H1 (cell line): ENCODE data around the gene CABCOCO1. TPM values are rescaled to one million over a fixed set of nuclear protein-coding genes. Genes with fewer than 3 reads are reported as not detected.

Experiments
- polyA plus RNA-seq, 7 experiments: library from polyadenylated mRNA; depleted of rRNA in 3 of 7; stranded (reverse) in 5 of 7; unstranded in 2 of 7; fragments of >200 nt in 5 of 7; fragments of 200-250 nt in 2 of 7; gene quantifications; 1 replicate in 5 of 7; 2 replicates in 1 of 7; 4 replicates in 1 of 7; pipeline versions ENCODE4 v1.2.1 to v1.2.3, GENCODE V29; 2011 to 2013; ENCODE audit warnings: missing spikeins in 2 of 7, mixed read lengths in 2 of 7
- total RNA-seq: library from RNA; stranded (reverse); fragmentation: NEBNext Ultra II Directional; extraction: Animal tissue kit (Norgen Biotek cat#: 25700); gene quantifications from 2 replicates; pipeline ENCODE4 v1.2.1, GENCODE V29; 2021
- TF ChIP-seq, protein P1 (sequence below): fragments of 300-600 bp; sonication (generic); IDR thresholded peaks from 2 replicates; pipeline ENCODE4 v1.7.1; 2012; ENCODE audit warnings: low read length, moderate library complexity, mild to moderate bottlenecking, inconsistent platforms; ENCODE audit not compliant: insufficient replicate concordance

CABCOCO1 gene
- total and polyA plus RNA-seq, 2 of the 8 experiments (the other 6 are each of a cell fraction or from before 2014, with no cell fraction given): not detected

DNA sequence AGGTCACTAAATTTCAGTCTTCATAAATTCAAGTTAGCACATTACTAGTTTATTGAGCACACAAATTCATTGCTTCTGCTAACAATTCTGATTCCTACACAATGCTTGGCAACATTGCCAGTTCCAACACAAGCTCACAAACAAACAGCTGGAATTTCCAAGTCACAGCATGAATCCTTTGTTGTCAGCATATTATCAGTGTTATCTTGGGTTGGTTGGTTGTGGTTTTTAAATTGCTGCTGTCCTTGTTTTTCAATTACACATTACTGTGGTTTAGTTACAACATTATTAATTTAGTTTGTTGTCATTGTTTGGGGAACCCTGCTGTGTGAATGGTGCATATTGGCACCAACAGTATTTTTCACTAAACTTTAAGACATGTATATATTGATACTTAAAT, 152.8 kb downstream of the CABCOCO1 start (continued):
- TF ChIP-seq, protein P1, sequence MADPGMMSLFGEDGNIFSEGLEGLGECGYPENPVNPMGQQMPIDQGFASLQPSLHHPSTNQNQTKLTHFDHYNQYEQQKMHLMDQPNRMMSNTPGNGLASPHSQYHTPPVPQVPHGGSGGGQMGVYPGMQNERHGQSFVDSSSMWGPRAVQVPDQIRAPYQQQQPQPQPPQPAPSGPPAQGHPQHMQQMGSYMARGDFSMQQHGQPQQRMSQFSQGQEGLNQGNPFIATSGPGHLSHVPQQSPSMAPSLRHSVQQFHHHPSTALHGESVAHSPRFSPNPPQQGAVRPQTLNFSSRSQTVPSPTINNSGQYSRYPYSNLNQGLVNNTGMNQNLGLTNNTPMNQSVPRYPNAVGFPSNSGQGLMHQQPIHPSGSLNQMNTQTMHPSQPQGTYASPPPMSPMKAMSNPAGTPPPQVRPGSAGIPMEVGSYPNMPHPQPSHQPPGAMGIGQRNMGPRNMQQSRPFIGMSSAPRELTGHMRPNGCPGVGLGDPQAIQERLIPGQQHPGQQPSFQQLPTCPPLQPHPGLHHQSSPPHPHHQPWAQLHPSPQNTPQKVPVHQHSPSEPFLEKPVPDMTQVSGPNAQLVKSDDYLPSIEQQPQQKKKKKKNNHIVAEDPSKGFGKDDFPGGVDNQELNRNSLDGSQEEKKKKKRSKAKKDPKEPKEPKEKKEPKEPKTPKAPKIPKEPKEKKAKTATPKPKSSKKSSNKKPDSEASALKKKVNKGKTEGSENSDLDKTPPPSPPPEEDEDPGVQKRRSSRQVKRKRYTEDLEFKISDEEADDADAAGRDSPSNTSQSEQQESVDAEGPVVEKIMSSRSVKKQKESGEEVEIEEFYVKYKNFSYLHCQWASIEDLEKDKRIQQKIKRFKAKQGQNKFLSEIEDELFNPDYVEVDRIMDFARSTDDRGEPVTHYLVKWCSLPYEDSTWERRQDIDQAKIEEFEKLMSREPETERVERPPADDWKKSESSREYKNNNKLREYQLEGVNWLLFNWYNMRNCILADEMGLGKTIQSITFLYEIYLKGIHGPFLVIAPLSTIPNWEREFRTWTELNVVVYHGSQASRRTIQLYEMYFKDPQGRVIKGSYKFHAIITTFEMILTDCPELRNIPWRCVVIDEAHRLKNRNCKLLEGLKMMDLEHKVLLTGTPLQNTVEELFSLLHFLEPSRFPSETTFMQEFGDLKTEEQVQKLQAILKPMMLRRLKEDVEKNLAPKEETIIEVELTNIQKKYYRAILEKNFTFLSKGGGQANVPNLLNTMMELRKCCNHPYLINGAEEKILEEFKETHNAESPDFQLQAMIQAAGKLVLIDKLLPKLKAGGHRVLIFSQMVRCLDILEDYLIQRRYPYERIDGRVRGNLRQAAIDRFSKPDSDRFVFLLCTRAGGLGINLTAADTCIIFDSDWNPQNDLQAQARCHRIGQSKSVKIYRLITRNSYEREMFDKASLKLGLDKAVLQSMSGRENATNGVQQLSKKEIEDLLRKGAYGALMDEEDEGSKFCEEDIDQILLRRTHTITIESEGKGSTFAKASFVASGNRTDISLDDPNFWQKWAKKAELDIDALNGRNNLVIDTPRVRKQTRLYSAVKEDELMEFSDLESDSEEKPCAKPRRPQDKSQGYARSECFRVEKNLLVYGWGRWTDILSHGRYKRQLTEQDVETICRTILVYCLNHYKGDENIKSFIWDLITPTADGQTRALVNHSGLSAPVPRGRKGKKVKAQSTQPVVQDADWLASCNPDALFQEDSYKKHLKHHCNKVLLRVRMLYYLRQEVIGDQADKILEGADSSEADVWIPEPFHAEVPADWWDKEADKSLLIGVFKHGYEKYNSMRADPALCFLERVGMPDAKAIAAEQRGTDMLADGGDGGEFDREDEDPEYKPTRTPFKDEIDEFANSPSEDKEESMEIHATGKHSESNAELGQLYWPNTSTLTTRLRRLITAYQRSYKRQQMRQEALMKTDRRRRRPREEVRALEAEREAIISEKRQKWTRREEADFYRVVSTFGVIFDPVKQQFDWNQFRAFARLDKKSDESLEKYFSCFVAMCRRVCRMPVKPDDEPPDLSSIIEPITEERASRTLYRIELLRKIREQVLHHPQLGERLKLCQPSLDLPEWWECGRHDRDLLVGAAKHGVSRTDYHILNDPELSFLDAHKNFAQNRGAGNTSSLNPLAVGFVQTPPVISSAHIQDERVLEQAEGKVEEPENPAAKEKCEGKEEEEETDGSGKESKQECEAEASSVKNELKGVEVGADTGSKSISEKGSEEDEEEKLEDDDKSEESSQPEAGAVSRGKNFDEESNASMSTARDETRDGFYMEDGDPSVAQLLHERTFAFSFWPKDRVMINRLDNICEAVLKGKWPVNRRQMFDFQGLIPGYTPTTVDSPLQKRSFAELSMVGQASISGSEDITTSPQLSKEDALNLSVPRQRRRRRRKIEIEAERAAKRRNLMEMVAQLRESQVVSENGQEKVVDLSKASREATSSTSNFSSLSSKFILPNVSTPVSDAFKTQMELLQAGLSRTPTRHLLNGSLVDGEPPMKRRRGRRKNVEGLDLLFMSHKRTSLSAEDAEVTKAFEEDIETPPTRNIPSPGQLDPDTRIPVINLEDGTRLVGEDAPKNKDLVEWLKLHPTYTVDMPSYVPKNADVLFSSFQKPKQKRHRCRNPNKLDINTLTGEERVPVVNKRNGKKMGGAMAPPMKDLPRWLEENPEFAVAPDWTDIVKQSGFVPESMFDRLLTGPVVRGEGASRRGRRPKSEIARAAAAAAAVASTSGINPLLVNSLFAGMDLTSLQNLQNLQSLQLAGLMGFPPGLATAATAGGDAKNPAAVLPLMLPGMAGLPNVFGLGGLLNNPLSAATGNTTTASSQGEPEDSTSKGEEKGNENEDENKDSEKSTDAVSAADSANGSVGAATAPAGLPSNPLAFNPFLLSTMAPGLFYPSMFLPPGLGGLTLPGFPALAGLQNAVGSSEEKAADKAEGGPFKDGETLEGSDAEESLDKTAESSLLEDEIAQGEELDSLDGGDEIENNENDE: no peak
